Neural cell (in vitro differentiated cells): ENCODE data around the gene GOLGA2. TPM values are rescaled to one million over a fixed set of nuclear protein-coding genes. Genes with fewer than 3 reads are reported as not detected.
A peak's percentile ranks its signal among the peaks of the same experiment; 100 is the strongest.

Source experiments
- H2AFZ ChIP-seq: fragments of 200-600, 300-800 bp; sonication (generic), shearing (Covaris generic); 2 replicates; pipeline ENCODE4 v1.6.0; 2014; ENCODE audit warnings: low read depth, mild to moderate bottlenecking, antibody characterized with exemption, low read length, moderate library complexity
- H3F3A ChIP-seq: fragments of 200-600 bp; shearing (Covaris generic); 2 replicates; pipeline ENCODE4 v1.6.1; 2016; ENCODE audit warnings: mild to moderate bottlenecking, moderate library complexity, mixed read lengths, antibody characterized with exemption, low read length; ENCODE audit not compliant: insufficient read depth, poor library complexity, severe bottlenecking
- H3K27ac ChIP-seq: fragments of 200-600, 300-800 bp; sonication (generic), shearing (Covaris generic); 2 replicates; pipeline ENCODE4 v1.5.1; 2014; ENCODE audit warnings: mild to moderate bottlenecking, low read length, moderate library complexity
- H3K27me3 ChIP-seq: fragments of 300-800, 200-600 bp; sonication (generic), shearing (Covaris generic); 2 replicates; pipeline ENCODE4 v1.6.0; 2014; ENCODE audit warnings: mild to moderate bottlenecking, low read depth, low read length, moderate library complexity; ENCODE audit not compliant: insufficient read depth
- H3K36me3 ChIP-seq: fragments of 300-800, 200-600 bp; sonication (generic), shearing (Covaris generic); 2 replicates; pipeline ENCODE4 v1.5.1; 2014; ENCODE audit warnings: mild to moderate bottlenecking, antibody characterized with exemption, low read length, moderate library complexity; ENCODE audit not compliant: insufficient read depth
- H3K4me2 ChIP-seq: fragments of 300-800, 200-600 bp; sonication (generic), shearing (Covaris generic); 2 replicates; pipeline ENCODE4 v1.6.0; 2014; ENCODE audit warnings: mild to moderate bottlenecking, low read length
- H3K4me3 ChIP-seq: fragments of 300-800, 200-600 bp; sonication (generic), shearing (Covaris generic); 2 replicates; pipeline ENCODE4 v1.5.1; 2014; ENCODE audit warnings: mild to moderate bottlenecking, low read length, moderate library complexity
- H3K79me2 ChIP-seq: fragments of 200-600 bp; shearing (Covaris generic); replicated peaks from 2 replicates; pipeline ENCODE4 v1.6.0; 2014; ENCODE audit warnings: mild to moderate bottlenecking, low read length, moderate library complexity; ENCODE audit not compliant: insufficient read depth
- H3K9ac ChIP-seq: fragments of 300-800, 200-600 bp; sonication (generic), shearing (Covaris generic); 2 replicates; pipeline ENCODE4 v1.6.1; 2016; ENCODE audit warnings: mild to moderate bottlenecking, low read length, mixed read lengths
- H3K9me2 ChIP-seq: fragments of 200-600 bp; shearing (Covaris generic); 2 replicates; pipeline ENCODE4 v1.6.1; 2016; ENCODE audit warnings: mild to moderate bottlenecking, low read length, mixed read lengths; ENCODE audit not compliant: insufficient read depth
- H3K9me3 ChIP-seq: fragments of 200-600, 300-800 bp; sonication (generic), shearing (Covaris generic); 2 replicates; pipeline ENCODE4 v1.6.1; 2016; ENCODE audit warnings: mild to moderate bottlenecking, mixed run types, low read length, moderate library complexity, mixed read lengths
- H4K20me1 ChIP-seq: fragments of 200-600 bp; shearing (Covaris generic); 2 replicates; pipeline ENCODE4 v1.6.1; 2016; ENCODE audit warnings: mild to moderate bottlenecking, mixed run types; ENCODE audit not compliant: insufficient read depth
- CTCF ChIP-seq: fragments of 450-650 bp; IDR thresholded peaks from 2 replicates; pipeline ENCODE4 v1.5.1; 2014; ENCODE audit warnings: antibody characterized with exemption, mild to moderate bottlenecking, moderate library complexity; ENCODE audit not compliant: poor library complexity, severe bottlenecking
- EP300 ChIP-seq: fragments of 450-650 bp; conservative IDR thresholded peaks from 2 replicates; pipeline ENCODE4 v1.6.1; 2014; ENCODE audit warnings: antibody characterized with exemption, mild to moderate bottlenecking, moderate library complexity; ENCODE audit not compliant: poor library complexity, severe bottlenecking
- EZH2 ChIP-seq: fragments of 200-600, 300-800 bp; shearing (Covaris generic), sonication (generic); IDR thresholded peaks from 2 replicates; pipeline ENCODE4 v1.6.1; 2014; ENCODE audit warnings: antibody characterized with exemption, low read length, borderline replicate concordance, mild to moderate bottlenecking; ENCODE audit not compliant: insufficient read depth, poor library complexity, severe bottlenecking
- MXI1 ChIP-seq: fragments of 450-650 bp; conservative IDR thresholded peaks from 2 replicates; pipeline ENCODE4 v1.6.1; 2014; ENCODE audit warnings: antibody characterized with exemption, mild to moderate bottlenecking; ENCODE audit not compliant: poor library complexity, severe bottlenecking
- POLR2AphosphoS5 ChIP-seq: IDR thresholded peaks from 2 replicates; pipeline ENCODE4 v1.6.1; 2012
- RAD21 ChIP-seq: fragments of 450-650 bp; conservative IDR thresholded peaks from 2 replicates; pipeline ENCODE4 v1.6.1; 2014; ENCODE audit warnings: antibody characterized with exemption, mild to moderate bottlenecking, moderate library complexity
- REST ChIP-seq: IDR thresholded peaks from 2 replicates; pipeline ENCODE4 v1.6.1; 2012; ENCODE audit warnings: borderline replicate concordance
- SMC3 ChIP-seq: fragments of 450-650 bp; conservative IDR thresholded peaks from 2 replicates; pipeline ENCODE4 v1.6.1; 2014; ENCODE audit warnings: antibody characterized with exemption, mild to moderate bottlenecking, moderate library complexity; ENCODE audit not compliant: poor library complexity
- TAF1 ChIP-seq: IDR thresholded peaks from 2 replicates; pipeline ENCODE4 v1.6.1; 2012; ENCODE audit warnings: low read depth
- polyA plus RNA-seq: library from polyadenylated mRNA; depleted of rRNA; stranded (reverse); fragments of >200 nt; gene quantifications from 2 replicates; pipeline ENCODE4 v1.2.3, GENCODE V29; 2014

Gene GOLGA2
- polyA plus RNA-seq, 1 donor from 2014 or later, result 46.3 TPM

- H3K36me3 ChIP-seq, result no peaks in the 10 kb centered on the region
- no peak overlapping the region for H2AFZ ChIP-seq
- H3K9me3 ChIP-seq, result no peaks in the 10 kb centered on the region
- H3K27me3 ChIP-seq, result no peaks in the 10 kb centered on the region
- no peak overlapping the region for H3K27ac ChIP-seq
- no peaks in the 10 kb centered on the region for H3K9me2 ChIP-seq
- peaks cover 15% of the 10 kb centered on the region for H3K79me2 ChIP-seq
- peak overlapping the region; percentile 94 for H3K4me2 ChIP-seq
- no peaks in the 10 kb centered on the region for H4K20me1 ChIP-seq
- TF ChIP-seq POLR2AphosphoS5 (no peak), MXI1 (no peak), TAF1 (no peak), CTCF (no peak), REST (no peak), RAD21 (no peak), EZH2 (no peak), EP300 (no peak), SMC3 (no peak)
- no peak overlapping the region for H3K9ac ChIP-seq
- H3K4me3 ChIP-seq, result peak overlapping the region; percentile 95
- H3F3A ChIP-seq, result no peaks in the 10 kb centered on the region
Measured at GRCh38 chr9:128274245-128274644, 1.6 kb downstream of the GOLGA2 start.

- H3K79me2 ChIP-seq, result peaks cover 15% of the 10 kb centered on the region
- no peaks in the 10 kb centered on the region for H3K27me3 ChIP-seq
- no peak overlapping the region for H2AFZ ChIP-seq
- no peaks in the 10 kb centered on the region for H3K36me3 ChIP-seq
- no peaks in the 10 kb centered on the region for H3K9me3 ChIP-seq
- no peaks in the 10 kb centered on the region for H4K20me1 ChIP-seq
- no peak overlapping the region for H3K9ac ChIP-seq
- no peak overlapping the region for H3K27ac ChIP-seq
- no peaks in the 10 kb centered on the region for H3F3A ChIP-seq
- H3K4me2 ChIP-seq, result no peak overlapping the region
- TF ChIP-seq CTCF (no peak), EP300 (no peak), EZH2 (no peak), REST (no peak), SMC3 (no peak), MXI1 (no peak), RAD21 (no peak), TAF1 (no peak), POLR2AphosphoS5 (no peak)
- no peak overlapping the region for H3K4me3 ChIP-seq
- no peaks in the 10 kb centered on the region for H3K9me2 ChIP-seq
Measured at GRCh38 chr9:128271512-128271911, 4.3 kb downstream of the GOLGA2 start.
